ENCODE data around the gene GMPR.

Gene GMPR

GRCh38 chr6:16327777-16328325, 89.5 kb downstream of the GMPR start:
- no peak for DNase-seq (ENCODE audit: low spot score)

GRCh38 chr6:16329233-16329632, 90.8 kb downstream of the GMPR start:
- DNase-seq (ENCODE audit: low spot score), result no peak

- peak; percentile 91 for DNase-seq (ENCODE audit: low spot score)
Measured at GRCh38 chr6:16331384-16332174, 93.2 kb downstream of the GMPR start.

GRCh38 chr6:16332175-16332542, 93.8 kb downstream of the GMPR start:
- DNase-seq (ENCODE audit: low spot score), result peak; percentile 88

- DNase-seq (ENCODE audit: low spot score), result no peak
Measured at GRCh38 chr6:16333580-16333979, 95.2 kb downstream of the GMPR start.

- DNase-seq (ENCODE audit: low spot score), result no peak
Measured at GRCh38 chr6:16334671-16335070, 96.3 kb downstream of the GMPR start.

GRCh38 chr6:16335176-16335575, 96.8 kb downstream of the GMPR start:
- DNase-seq (ENCODE audit: low spot score), result no peak

GRCh38 chr6:16336056-16336818, 97.8 kb downstream of the GMPR start:
- DNase-seq (ENCODE audit: low spot score), result no peak

GRCh38 chr6:16336911-16337294, 98.5 kb downstream of the GMPR start:
- DNase-seq (ENCODE audit: low spot score), result no peak

GRCh38 chr6:16337295-16337975, 99.0 kb downstream of the GMPR start:
- peak; percentile 56 for DNase-seq (ENCODE audit: low spot score)

GRCh38 chr6:16338577-16339264, 100.3 kb downstream of the GMPR start:
- peak; percentile 53 for DNase-seq (ENCODE audit: low spot score)

GRCh38 chr6:16339265-16339587, 100.8 kb downstream of the GMPR start:
- DNase-seq (ENCODE audit: low spot score), result no peak

- no peak for DNase-seq (ENCODE audit: low spot score)
Measured at GRCh38 chr6:16343593-16343992, 105.2 kb downstream of the GMPR start.

- no peak for DNase-seq (ENCODE audit: low spot score)
Measured at GRCh38 chr6:16344756-16345155, 106.4 kb downstream of the GMPR start.

Measured in Ammon's horn (tissue), 1 donor.